Activated CD4-positive, alpha-beta T cell treated with anti-CD3 and anti-CD28 coated beads, Interleukin-2, amount 50 U/mL, for 16 hours (primary cell): ENCODE measurements around the gene NRIP3.
"Not testable (repeated sequence)": the region's sequence is repeated elsewhere in the genome, so short reads cannot be mapped to it uniquely, and the experiment has no call there.

ENCODE experiments used
- DNase-seq: peaks from one replicate; pipeline ENCODE4 v3.0.0-alpha.2; 2020

Gene NRIP3

GRCh38 chr11:8967184-8967583 lies 36.6 kb downstream of the NRIP3 start:
- DNase-seq = no peak

- peak; percentile 89 for DNase-seq
These were observed 39.2 kb downstream of the NRIP3 start, which contains the start of gene TMEM9B for GRCh38 chr11:8964324-8965320. TMEM9B (minus strand) TSS chr11:8964442; CDS start chr11:8964313, 129 bp downstream.

- peak; percentile 84 for DNase-seq
These were observed 40.1 kb downstream of the NRIP3 start for GRCh38 chr11:8963569-8964323.

- no peak for DNase-seq
These were observed 41.0 kb downstream of the NRIP3 start for GRCh38 chr11:8962841-8963240.

GRCh38 chr11:8961401-8961800 lies 42.4 kb downstream of the NRIP3 start:
- DNase-seq = no peak

- DNase-seq = peak; percentile 80
These were observed 44.1 kb downstream of the NRIP3 start for GRCh38 chr11:8959546-8960166.

GRCh38 chr11:8956860-8957259 lies 46.9 kb downstream of the NRIP3 start:
- peak; percentile 66 for DNase-seq

GRCh38 chr11:8948886-8949285 lies 54.9 kb downstream of the NRIP3 start:
- no peak for DNase-seq

GRCh38 chr11:8947230-8947943 lies 56.4 kb downstream of the NRIP3 start:
- no peak for DNase-seq

- no peak for DNase-seq
These were observed 61.2 kb downstream of the NRIP3 start, which contains the start of gene ASCL3 for GRCh38 chr11:8942518-8943066. ASCL3 (minus strand) TSS chr11:8943016; CDS start chr11:8938161, 4,855 bp downstream.

GRCh38 chr11:8941341-8942103 lies 62.3 kb downstream of the NRIP3 start:
- DNase-seq = no peak

- no peak for DNase-seq
These were observed 66.1 kb downstream of the NRIP3 start for GRCh38 chr11:8937659-8938058.

- no peak for DNase-seq
These were observed 66.6 kb downstream of the NRIP3 start for GRCh38 chr11:8937159-8937558.

- not testable (repeated sequence) for DNase-seq
These were observed 68.0 kb downstream of the NRIP3 start for GRCh38 chr11:8935789-8936188.

- no peak for DNase-seq
These were observed 68.9 kb downstream of the NRIP3 start for GRCh38 chr11:8934742-8935488.

- DNase-seq = no peak
These were observed 69.9 kb downstream of the NRIP3 start for GRCh38 chr11:8933931-8934330.

- no peak for DNase-seq
These were observed 71.1 kb downstream of the NRIP3 start, which contains the start of gene C11orf16 for GRCh38 chr11:8932564-8933180. C11orf16 (minus strand) TSS chr11:8932947; CDS start chr11:8932308, 639 bp downstream.
